ENCODE data around the gene PSMD4. TPM values are rescaled to one million over a fixed set of nuclear protein-coding genes. Genes with fewer than 3 reads are reported as not detected.

PSMD4 gene
- polyA plus RNA-seq, 1 donor, result 118 TPM

Other genes with a start within 250 kb of the PSMD4 start
- gene MINDY1, start 247.8 kb upstream of the PSMD4 start, polyA plus RNA-seq, result 24.5 TPM
- 25.8 TPM for gene PRUNE1, start 246.3 kb upstream of the PSMD4 start, polyA plus RNA-seq
- gene BNIPL, start 218.1 kb upstream of the PSMD4 start, polyA plus RNA-seq, result 1.3 TPM
- 7.0 TPM for gene C1orf56, start 207.0 kb upstream of the PSMD4 start, polyA plus RNA-seq
- gene CDC42SE1, start 195.1 kb upstream of the PSMD4 start, polyA plus RNA-seq, result 58.2 TPM
- 17.4 TPM for gene MLLT11, start 194.3 kb upstream of the PSMD4 start, polyA plus RNA-seq
- 11.6 TPM for gene GABPB2, start 184.0 kb upstream of the PSMD4 start, polyA plus RNA-seq
- 23.4 TPM for gene SEMA6C, start 108.1 kb upstream of the PSMD4 start, polyA plus RNA-seq
- 5.0 TPM for gene TNFAIP8L2, start 98.1 kb upstream of the PSMD4 start, polyA plus RNA-seq
- 10.7 TPM for gene LYSMD1, start 88.8 kb upstream of the PSMD4 start, polyA plus RNA-seq
- 38.7 TPM for gene SCNM1, start 88.6 kb upstream of the PSMD4 start, polyA plus RNA-seq
- 0.64 TPM for gene TMOD4, start 78.8 kb upstream of the PSMD4 start, polyA plus RNA-seq
- 43.7 TPM for gene VPS72, start 64.5 kb upstream of the PSMD4 start, polyA plus RNA-seq
- gene PIP5K1A, start 56.2 kb upstream of the PSMD4 start, polyA plus RNA-seq, result 32.9 TPM
- 21.3 TPM for gene ZNF687, start 27.6 kb downstream of the PSMD4 start, polyA plus RNA-seq
- 51.9 TPM for gene PI4KB, start 72.7 kb downstream of the PSMD4 start, polyA plus RNA-seq
- gene RFX5, start 92.5 kb downstream of the PSMD4 start, polyA plus RNA-seq, result 41.4 TPM
- 97.9 TPM for gene SELENBP1, start 118.0 kb downstream of the PSMD4 start, polyA plus RNA-seq
- gene PSMB4, start 144.8 kb downstream of the PSMD4 start, polyA plus RNA-seq, result 234 TPM
- 91.5 TPM for gene POGZ, start 204.8 kb downstream of the PSMD4 start, polyA plus RNA-seq